Stimulated activated effector memory CD8-positive, alpha-beta T cell treated with anti-CD3 and anti-CD28 coated beads, Interleukin-12 subunit alpha, Interleukin-12 subunit beta, amount 100 ng/mL, for 72 hours (primary cell): ENCODE results near the gene ALKBH8.
"Not testable (repeated sequence)": the region's sequence is repeated elsewhere in the genome, so short reads cannot be mapped to it uniquely, and the experiment has no call there.

Experiments
- ATAC-seq: fragments of 150-1000 bp; cut with Tn5 transposase; 2 replicates; pipeline ENCODE4 v1.10.0; 2021
- DNase-seq, 2 donors: peaks; one replicate each; pipeline ENCODE4 v3.0.0; 2021 to 2022; ENCODE audit warnings: low spot score in 2 of 2
- H3K27ac Mint-ChIP-seq: one replicate; pipeline ENCODE4 v1.8.0; 2022; ENCODE audit warnings: mild to moderate bottlenecking, mixed read lengths
- H3K36me3 Mint-ChIP-seq: one replicate; pipeline ENCODE4 v1.8.0; 2022; ENCODE audit warnings: mild to moderate bottlenecking, mixed read lengths
- H3K4me1 Mint-ChIP-seq: one replicate; pipeline ENCODE4 v1.8.0; 2022; ENCODE audit warnings: mixed read lengths
- H3K4me3 Mint-ChIP-seq: one replicate; pipeline ENCODE4 v1.8.0; 2022; ENCODE audit warnings: mild to moderate bottlenecking, mixed read lengths
- H3K9me3 Mint-ChIP-seq: one replicate; pipeline ENCODE4 v1.8.0; 2022; ENCODE audit warnings: mixed read lengths

Gene ALKBH8

GRCh38 chr11:107501713-107502112 is 63.8 kb downstream of the ALKBH8 start:
- Mint-ChIP-seq H3K27ac (no peak overlapping the region), H3K4me1 (no peaks in the 10 kb centered on the region), H3K36me3 (peaks cover 45% of the 10 kb centered on the region), H3K9me3 (peaks cover 3% of the 10 kb centered on the region), H3K4me3 (no peak overlapping the region)
- no peak for ATAC-seq
- DNase-seq: no peak

DNA sequence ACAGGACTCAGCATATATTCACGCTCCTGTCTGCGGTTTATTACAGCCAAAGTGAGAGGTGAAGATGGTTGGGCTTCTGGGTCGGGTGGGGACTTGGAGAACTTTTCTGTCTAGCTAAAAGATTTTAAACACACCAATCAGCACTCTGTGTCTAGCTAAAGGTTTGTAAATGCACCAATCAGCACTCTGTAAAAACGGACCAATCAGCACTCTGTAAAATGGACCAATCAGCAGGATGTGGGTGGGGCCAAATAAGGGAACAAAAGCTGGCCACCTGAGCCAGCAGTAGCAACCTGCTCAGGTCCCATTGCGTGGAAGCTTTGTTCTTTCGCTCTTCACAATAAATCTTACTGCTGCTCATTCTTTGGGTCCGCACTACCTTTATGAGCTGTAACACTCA is 68.2 kb downstream of the ALKBH8 start:
- peaks cover 12% of the 10 kb centered on the region for H3K36me3 Mint-ChIP-seq
- not testable (repeated sequence) for ATAC-seq, H3K27ac Mint-ChIP-seq, H3K4me1 Mint-ChIP-seq, DNase-seq, H3K4me3 Mint-ChIP-seq, H3K9me3 Mint-ChIP-seq

GRCh38 chr11:107496011-107496410 is 69.5 kb downstream of the ALKBH8 start:
- Mint-ChIP-seq H3K27ac (no peak overlapping the region), H3K4me3 (no peak overlapping the region), H3K9me3 (no peaks in the 10 kb centered on the region), H3K4me1 (no peaks in the 10 kb centered on the region), H3K36me3 (peaks cover 2% of the 10 kb centered on the region)
- ATAC-seq (no peak), DNase-seq (no peak)

DNA sequence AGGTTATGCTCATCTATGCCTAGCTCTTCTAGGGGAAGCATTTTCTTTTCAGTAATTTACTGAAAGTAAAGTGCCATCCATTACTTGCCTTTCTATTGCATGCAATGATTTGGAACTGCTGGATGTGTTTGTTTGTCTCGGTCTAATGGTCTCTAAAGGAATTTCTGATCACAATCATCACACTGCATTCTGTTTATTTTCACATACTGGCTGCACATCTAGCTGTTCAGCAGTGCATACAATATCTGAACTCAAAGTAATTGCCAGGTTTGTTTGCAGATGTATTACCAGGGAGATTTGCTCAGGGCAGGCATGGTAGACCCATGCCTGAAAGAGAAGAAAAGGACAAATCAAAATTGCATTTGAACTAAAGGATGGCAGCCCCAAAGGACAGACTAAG is 71.5 kb downstream of the ALKBH8 start:
- no peak overlapping the region for H3K27ac Mint-ChIP-seq
- no peaks in the 10 kb centered on the region for H3K9me3 Mint-ChIP-seq
- H3K36me3 Mint-ChIP-seq: no peaks in the 10 kb centered on the region
- ATAC-seq: no peak
- H3K4me3 Mint-ChIP-seq: no peak overlapping the region
- no peak for DNase-seq
- no peaks in the 10 kb centered on the region for H3K4me1 Mint-ChIP-seq

- no peak overlapping the region for H3K4me3 Mint-ChIP-seq
- no peak overlapping the region for H3K27ac Mint-ChIP-seq
- no peaks in the 10 kb centered on the region for H3K9me3 Mint-ChIP-seq
- H3K4me1 Mint-ChIP-seq: no peaks in the 10 kb centered on the region
- ATAC-seq: no peak
- no peaks in the 10 kb centered on the region for H3K36me3 Mint-ChIP-seq
- no peak for DNase-seq
Observed at GRCh38 chr11:107493117-107493516, 72.4 kb downstream of the ALKBH8 start.

GRCh38 chr11:107490836-107491235 is 74.7 kb downstream of the ALKBH8 start:
- Mint-ChIP-seq H3K9me3 (no peaks in the 10 kb centered on the region), H3K4me3 (no peak overlapping the region), H3K27ac (no peak overlapping the region), H3K36me3 (no peaks in the 10 kb centered on the region), H3K4me1 (no peaks in the 10 kb centered on the region)
- ATAC-seq (no peak), DNase-seq (no peak)

DNA sequence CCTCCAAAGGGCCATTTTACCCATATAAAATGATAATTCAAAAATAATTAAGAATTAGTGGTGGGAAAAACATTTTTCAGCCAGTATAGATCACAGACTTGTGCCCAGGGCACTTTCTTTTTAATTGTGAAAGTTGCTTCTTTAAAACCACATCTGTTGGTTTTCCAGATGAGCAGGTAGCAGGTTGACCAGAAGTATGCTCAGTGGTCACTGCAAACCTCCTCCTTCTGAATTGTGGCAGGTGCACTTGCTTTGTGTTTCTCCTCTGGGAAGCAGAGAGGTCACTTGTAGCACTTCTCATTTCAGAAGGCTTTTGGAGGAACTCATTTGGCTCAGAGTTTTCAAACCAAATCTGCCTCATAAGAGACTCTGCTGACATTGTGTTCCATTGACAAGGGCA is 83.3 kb downstream of the ALKBH8 start:
- ATAC-seq: no peak
- no peak for DNase-seq
- no peaks in the 10 kb centered on the region for H3K36me3 Mint-ChIP-seq
- no peak overlapping the region for H3K27ac Mint-ChIP-seq
- no peaks in the 10 kb centered on the region for H3K4me1 Mint-ChIP-seq
- no peak overlapping the region for H3K4me3 Mint-ChIP-seq
- H3K9me3 Mint-ChIP-seq: no peaks in the 10 kb centered on the region

GRCh38 chr11:107478922-107479321 is 86.6 kb downstream of the ALKBH8 start:
- ATAC-seq (no peak), DNase-seq (no peak)
- Mint-ChIP-seq H3K36me3 (no peaks in the 10 kb centered on the region), H3K9me3 (no peaks in the 10 kb centered on the region), H3K27ac (no peak overlapping the region), H3K4me1 (no peaks in the 10 kb centered on the region), H3K4me3 (no peak overlapping the region)

- Mint-ChIP-seq H3K27ac (no peak overlapping the region), H3K4me1 (no peaks in the 10 kb centered on the region), H3K36me3 (no peaks in the 10 kb centered on the region), H3K4me3 (no peak overlapping the region), H3K9me3 (no peaks in the 10 kb centered on the region)
- DNase-seq (no peak), ATAC-seq (no peak)
Observed at GRCh38 chr11:107477820-107478219, 87.7 kb downstream of the ALKBH8 start.

DNA sequence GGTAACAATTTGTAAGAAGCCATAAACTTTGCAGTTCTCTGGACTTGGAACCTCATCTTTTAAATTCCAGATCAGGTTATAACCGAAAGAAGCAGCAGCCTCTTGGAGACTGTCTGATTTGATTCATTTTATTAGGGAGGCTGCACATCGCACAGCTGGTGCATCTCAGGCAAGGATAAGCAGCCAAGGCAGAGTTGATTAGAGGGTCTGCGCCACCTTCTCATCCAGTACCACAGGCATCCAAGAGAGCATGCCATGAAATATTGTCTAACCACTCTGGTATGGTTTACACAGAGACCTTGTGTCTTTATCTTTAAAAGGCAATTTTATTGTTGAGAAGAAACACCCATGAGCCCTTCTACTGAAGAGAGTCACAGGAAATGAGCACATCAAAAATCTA is 91.7 kb downstream of the ALKBH8 start:
- Mint-ChIP-seq H3K4me3 (no peak overlapping the region), H3K36me3 (no peaks in the 10 kb centered on the region), H3K27ac (no peak overlapping the region), H3K4me1 (no peaks in the 10 kb centered on the region), H3K9me3 (no peaks in the 10 kb centered on the region)
- no peak for ATAC-seq
- DNase-seq: no peak

- Mint-ChIP-seq H3K27ac (no peak overlapping the region), H3K36me3 (no peaks in the 10 kb centered on the region), H3K9me3 (no peaks in the 10 kb centered on the region), H3K4me1 (no peaks in the 10 kb centered on the region), H3K4me3 (no peak overlapping the region)
- no peak for ATAC-seq
- DNase-seq: no peak
Observed at GRCh38 chr11:107472966-107473365, 92.6 kb downstream of the ALKBH8 start.

DNA sequence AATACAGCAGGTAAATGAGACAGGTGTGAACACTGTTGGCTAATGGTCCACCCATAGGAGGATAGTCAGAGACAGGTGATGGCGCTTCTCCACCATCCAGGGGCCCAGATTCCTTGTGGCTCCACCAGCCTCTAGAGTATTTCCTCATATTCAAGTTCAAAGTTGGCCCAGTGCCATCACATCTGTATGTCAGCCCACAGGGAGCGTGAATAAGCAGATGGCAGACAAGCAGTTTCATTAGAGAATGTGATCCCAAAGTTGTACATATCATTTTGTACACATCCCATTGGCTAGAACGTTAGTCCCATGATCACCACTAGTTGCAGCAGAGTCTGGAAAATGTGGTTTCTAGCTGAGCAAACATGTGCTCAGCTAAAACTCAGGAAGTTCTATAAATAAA is 96.9 kb downstream of the ALKBH8 start:
- no peak overlapping the region for H3K27ac Mint-ChIP-seq
- DNase-seq (no peak), ATAC-seq (no peak)
- H3K36me3 Mint-ChIP-seq: no peaks in the 10 kb centered on the region
- H3K4me3 Mint-ChIP-seq: no peak overlapping the region
- peaks cover 4% of the 10 kb centered on the region for H3K9me3 Mint-ChIP-seq
- H3K4me1 Mint-ChIP-seq: no peaks in the 10 kb centered on the region

- DNase-seq: no peak
- no peak overlapping the region for H3K27ac Mint-ChIP-seq
- ATAC-seq: no peak
- no peak overlapping the region for H3K4me3 Mint-ChIP-seq
- H3K4me1 Mint-ChIP-seq: no peaks in the 10 kb centered on the region
- H3K36me3 Mint-ChIP-seq: no peaks in the 10 kb centered on the region
- H3K9me3 Mint-ChIP-seq: peaks cover 7% of the 10 kb centered on the region
Observed at GRCh38 chr11:107467696-107468095, 97.8 kb downstream of the ALKBH8 start.

- H3K4me3 Mint-ChIP-seq, H3K9me3 Mint-ChIP-seq, H3K4me1 Mint-ChIP-seq, DNase-seq, H3K27ac Mint-ChIP-seq, ATAC-seq, H3K36me3 Mint-ChIP-seq: not testable (repeated sequence)
Observed at GRCh38 chr11:107466275-107466866, 99.2 kb downstream of the ALKBH8 start.

GRCh38 chr11:107457558-107458271 is 107.8 kb downstream of the ALKBH8 start, which contains the start of gene CWF19L2:
TSS of gene CWF19L2 (minus strand) at chr11:107457825. CDS start at chr11:107457816, 9 bp downstream.
- H3K36me3 Mint-ChIP-seq: peaks cover 35% of the 10 kb centered on the region
- DNase-seq (peak; percentile 73 to 89), ATAC-seq (peak; percentile 96)
- H3K4me3 Mint-ChIP-seq: peak within 1 kb of the TSS; percentile 86
- H3K9me3 Mint-ChIP-seq: no peaks in the 10 kb centered on the region
- peaks cover 27% of the 10 kb centered on the region for H3K4me1 Mint-ChIP-seq
- peak within 1 kb of the TSS; percentile 94 for H3K27ac Mint-ChIP-seq

DNA sequence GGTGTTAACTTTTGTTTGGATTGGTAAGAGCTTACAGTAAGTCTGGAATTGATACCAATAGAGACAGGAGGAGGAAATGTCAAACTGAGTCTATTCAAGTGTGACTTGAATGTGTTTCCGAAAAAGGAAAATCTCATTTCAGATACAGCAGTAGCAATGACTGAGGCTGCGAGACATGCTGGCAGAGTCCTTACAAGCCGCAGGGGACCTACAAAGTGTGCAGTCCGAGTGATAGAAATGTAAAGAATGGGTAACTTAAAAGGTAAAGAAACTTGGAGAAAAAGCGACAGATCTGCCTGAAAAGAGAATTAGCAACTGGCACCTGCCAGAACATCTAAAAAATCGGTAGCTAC is 108.4 kb downstream of the ALKBH8 start:
- peak overlapping the region; percentile 86 for H3K4me3 Mint-ChIP-seq
- no peaks in the 10 kb centered on the region for H3K9me3 Mint-ChIP-seq
- DNase-seq (no peak), ATAC-seq (peak; percentile 62)
- peak overlapping the region; percentile 94 for H3K27ac Mint-ChIP-seq
- peaks cover 27% of the 10 kb centered on the region for H3K4me1 Mint-ChIP-seq
- H3K36me3 Mint-ChIP-seq: peaks cover 40% of the 10 kb centered on the region
